Right cardiac atrium (tissue), 5 donors: ENCODE measurements around the gene RPLP2. TPM values are rescaled to one million over a fixed set of nuclear protein-coding genes. Genes with fewer than 3 reads are reported as not detected.

Source experiments
- ATAC-seq, 2 donors: fragments of 200-7000 bp; cut with Tn5 transposase; one replicate each; pipeline versions ENCODE4 v1.8.0 to v1.9.1; 2020; ENCODE audit warnings: moderate library complexity in 2 of 2, mild to moderate bottlenecking in 1 of 2
- DNase-seq, 3 donors: peaks; one replicate each; pipeline ENCODE4 v3.0.0-alpha.2; 2020
- H3K27ac ChIP-seq: one replicate; pipeline ENCODE4 v1.5.1; 2013; ENCODE audit warnings: mild to moderate bottlenecking, low read length, control low read depth, moderate library complexity
- H3K27me3 ChIP-seq: one replicate; pipeline ENCODE4 v1.6.1; 2013; ENCODE audit not compliant: control insufficient read depth, insufficient read depth
- H3K4me1 ChIP-seq: one replicate; pipeline ENCODE4 v1.6.1; 2013; ENCODE audit warnings: low read length; ENCODE audit not compliant: control insufficient read depth, insufficient read depth
- H3K4me3 ChIP-seq: one replicate; pipeline ENCODE4 v1.5.1; 2013; ENCODE audit warnings: low read length, control low read depth
- H3K9me3 ChIP-seq: one replicate; pipeline ENCODE4 v1.6.1; 2013; ENCODE audit warnings: low read length; ENCODE audit not compliant: control insufficient read depth
- WGBS: extraction: QIAGEN DNeasy Blood & Tissue Kit; methylation state at CpG from one replicate; pipeline ENCODE4 v1.1.7; 2013; 5-methylcytosine and 5-hydroxymethylcytosine counted together
- intact Hi-C, 4 donors: fragments of 100-400 bp; cut with DNase I; formaldehyde crosslinking; loops; one replicate each; pipeline versions ENCODE4 v1.11.0 to v1.14.0; 2022 to 2023
- polyA plus RNA-seq: library from polyadenylated mRNA; stranded (reverse); fragments of 200-250 nt; gene quantifications from one replicate; pipeline ENCODE4 v1.2.3, GENCODE V29; 2013
- total RNA-seq, 4 donors: library from RNA; stranded (reverse); fragmentation: NEBNext Ultra II Directional; extraction: Animal tissue kit (Norgen Biotek cat#: 25700); gene quantifications; one replicate each; pipeline ENCODE4 v1.2.1, GENCODE V29; 2021
- donor health status: healthy with polysubstance abuse.
- donor health status: DM: no; HTN: yes; CAD: no.
- donor health status: DM: no; HTN: no; CAD: no.
- donor health status: DM: no; HTN: yes; CAD: no; lungs with severe emphysema.
- donor health status: DM: yes; HTN: yes; CAD: no.

Gene RPLP2
- total and polyA plus RNA-seq, 5 donors: 859 to 1,291 (median 1,062) TPM

DNA sequence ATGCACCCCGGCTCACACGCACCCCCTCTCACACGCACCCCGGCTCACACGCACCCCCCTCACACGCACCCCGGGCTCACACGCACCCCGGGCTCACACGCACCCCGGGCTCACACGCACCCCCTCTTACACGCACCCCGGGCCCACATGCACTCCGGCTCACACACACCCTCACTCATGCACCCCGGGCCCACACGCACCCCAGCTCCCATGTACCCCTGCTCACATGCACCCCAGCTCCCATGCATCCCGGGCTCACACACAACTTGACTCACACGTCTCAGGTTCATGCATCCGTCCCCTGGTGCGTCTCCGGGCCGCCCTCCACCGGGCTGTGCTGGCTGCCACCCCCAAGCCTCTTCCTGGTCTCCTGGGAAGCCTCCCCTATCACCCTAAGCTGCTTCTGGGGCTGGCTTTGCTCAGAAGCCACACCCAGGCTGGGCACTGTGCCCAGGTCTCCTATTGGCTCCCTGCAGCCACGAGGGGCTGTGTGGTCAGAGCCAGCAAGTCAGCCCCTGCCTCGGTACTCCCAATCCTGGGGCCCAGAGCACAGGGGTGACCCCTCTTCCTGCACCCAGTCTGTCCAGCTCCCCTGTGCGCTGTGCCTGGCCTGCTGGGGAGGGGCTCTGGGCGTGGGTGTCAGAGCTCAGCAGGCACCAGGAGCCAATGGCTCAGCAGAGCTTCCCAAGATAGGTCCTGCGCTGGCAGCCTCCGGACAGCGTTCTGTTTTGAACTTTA, 49.8 kb downstream of the RPLP2 start:
- Histone ChIP-seq H3K27me3 (no peaks in the 10 kb centered on the region), H3K4me1 (peaks cover 2% of the 10 kb centered on the region), H3K4me3 (no peak overlapping the region), H3K27ac (peak overlapping the region; percentile 1), H3K9me3 (no peaks in the 10 kb centered on the region)
- intact Hi-C loops: loop anchor here in 1 of 4 donors (10.0 kb wide), 1 partner anchor 195 kb away; no protein-coding TSS in a partner anchor
- ATAC-seq (peak; percentile 62 to 74), DNase-seq (peak; percentile 89 to 96 (median 94))
- WGBS: 49% methylated on average over 30 of the region's 31 CpGs

DNA sequence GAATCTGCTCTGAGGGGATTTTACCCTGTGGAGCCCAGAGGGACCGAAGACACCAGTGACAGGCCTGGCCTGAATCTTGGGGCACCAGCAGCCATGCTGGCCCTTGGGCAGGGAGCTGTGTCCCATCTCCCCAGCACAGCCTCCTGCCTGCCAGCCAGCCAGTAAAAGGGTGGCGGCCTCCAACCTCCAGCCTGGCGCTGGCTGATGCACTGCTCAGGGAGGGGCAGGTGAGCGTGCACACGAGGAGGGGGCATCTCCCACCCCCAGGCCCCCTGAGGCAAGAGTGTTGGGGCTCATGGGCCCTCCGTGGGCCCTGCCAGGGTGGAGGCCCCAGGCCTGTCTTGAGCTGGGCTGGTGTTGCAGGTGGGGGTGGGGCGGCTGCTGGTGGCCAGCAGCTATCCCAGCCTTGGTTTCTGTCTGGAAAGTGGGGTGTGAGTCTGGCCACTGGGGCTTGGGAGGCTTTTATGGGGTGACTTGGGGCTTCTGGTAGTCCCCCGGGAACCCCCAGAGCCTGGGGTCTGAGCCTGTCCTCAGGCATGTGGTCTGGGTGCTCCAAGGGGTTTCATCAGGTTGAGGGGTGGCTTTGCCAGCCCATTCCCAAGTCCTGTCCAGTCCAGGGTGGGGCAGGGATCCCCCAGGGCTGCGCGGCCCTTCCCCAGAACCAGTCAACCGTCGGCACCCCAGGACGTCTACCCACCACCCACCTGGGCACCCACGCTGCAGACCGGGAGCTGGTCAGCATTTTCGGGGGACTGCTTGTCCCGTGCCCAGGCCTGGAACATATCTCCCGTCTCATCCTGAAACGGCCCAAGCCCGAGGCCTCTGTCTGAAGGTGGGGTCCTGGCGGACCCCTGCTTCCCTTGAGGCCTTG, 50.7 kb downstream of the RPLP2 start:
- Histone ChIP-seq H3K27me3 (no peaks in the 10 kb centered on the region), H3K4me1 (peaks cover 2% of the 10 kb centered on the region), H3K4me3 (no peak overlapping the region), H3K9me3 (no peaks in the 10 kb centered on the region), H3K27ac (no peak overlapping the region)
- intact Hi-C loops: no loop called here
- 81% methylated on average over 21 of the region's 21 CpGs for WGBS
- ATAC-seq (peak in 1 of 2 donors; percentile 0), DNase-seq (peak in 1 of 3 donors; percentile 16)

DNA sequence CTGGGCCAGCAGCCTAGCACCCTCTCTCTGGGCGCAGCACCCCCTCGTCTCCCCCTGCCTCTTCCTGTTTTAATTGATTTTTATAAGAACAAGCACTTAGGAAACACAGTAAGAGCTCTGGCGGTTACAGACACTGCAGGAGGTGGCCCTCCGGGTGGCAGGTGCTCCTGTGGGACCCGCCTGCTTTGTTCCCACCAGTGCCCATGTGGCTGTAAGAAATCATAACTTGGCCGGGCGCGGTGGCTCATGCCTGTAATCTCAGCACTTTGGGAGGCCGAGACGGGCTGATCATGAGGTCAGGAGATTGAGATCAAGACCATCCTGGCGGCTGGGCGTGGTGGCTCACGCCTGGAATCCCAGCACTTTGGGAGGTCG, 51.3 kb downstream of the RPLP2 start:
- Histone ChIP-seq H3K27ac (no peak overlapping the region), H3K9me3 (no peaks in the 10 kb centered on the region), H3K4me3 (no peak overlapping the region), H3K4me1 (peaks cover 2% of the 10 kb centered on the region), H3K27me3 (no peaks in the 10 kb centered on the region)
- no peak for ATAC-seq
- 92% methylated on average over 14 of the region's 14 CpGs for WGBS
- DNase-seq: no peak
- intact Hi-C loops: no loop called here

DNA sequence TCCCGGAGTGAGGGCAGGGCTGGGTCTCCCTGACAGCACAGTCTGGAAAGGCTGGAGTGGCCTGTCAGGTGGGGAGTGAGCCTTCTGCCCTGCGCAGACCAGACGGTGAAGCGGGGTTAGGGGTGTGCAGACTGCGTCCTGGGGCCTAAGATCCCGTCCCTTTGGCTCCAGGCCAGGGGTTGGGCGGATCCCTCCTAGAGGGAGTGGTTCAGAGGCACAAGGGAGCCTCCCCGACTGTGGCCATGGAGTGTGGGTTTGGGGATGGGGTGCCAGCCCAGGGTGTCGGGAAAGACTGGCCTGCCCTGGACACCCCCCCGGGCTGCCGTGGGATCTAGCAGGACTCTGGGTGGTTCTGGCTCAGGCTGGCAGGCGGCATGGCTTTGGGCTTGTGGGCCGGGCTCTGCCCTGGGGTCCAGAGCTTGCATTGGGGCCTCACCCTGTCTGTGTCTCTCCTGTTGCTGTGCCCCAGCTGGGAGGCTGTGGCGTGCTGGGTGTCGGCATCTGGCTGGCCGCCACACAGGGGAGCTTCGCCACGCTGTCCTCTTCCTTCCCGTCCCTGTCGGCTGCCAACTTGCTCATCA, 52.4 kb downstream of the RPLP2 start:
- peak; percentile 2 to 19 for ATAC-seq
- peak; percentile 71 to 88 (median 87) for DNase-seq
- WGBS: 45% methylated on average over 20 of the region's 20 CpGs
- H3K9me3 ChIP-seq: no peaks in the 10 kb centered on the region
- no peak overlapping the region for H3K4me3 ChIP-seq
- intact Hi-C loops: no loop called here
- H3K27ac ChIP-seq: no peak overlapping the region
- H3K4me1 ChIP-seq: peaks cover 2% of the 10 kb centered on the region
- no peaks in the 10 kb centered on the region for H3K27me3 ChIP-seq

Other genes with a start within 250 kb of the RPLP2 start
- 1 to 10 TPM in 2 of 4 donors, under 1 TPM in 2; 0.65 to 1.4 (median 0.83) TPM for gene LMNTD2, start 249.2 kb upstream of the RPLP2 start, total RNA-seq
- 0.50 TPM for gene LMNTD2, start 249.2 kb upstream of the RPLP2 start, polyA plus RNA-seq
- gene RASSF7, start 249.0 kb upstream of the RPLP2 start, total RNA-seq: 1 to 10 TPM; 2.5 to 6.3 (median 3.5) TPM
- 5.3 TPM for gene RASSF7, start 249.0 kb upstream of the RPLP2 start, polyA plus RNA-seq
- 10 to 100 TPM; 18.2 to 20.8 (median 20.1) TPM for gene PHRF1, start 233.5 kb upstream of the RPLP2 start, total RNA-seq
- gene PHRF1, start 233.5 kb upstream of the RPLP2 start, polyA plus RNA-seq: 17.0 TPM
- gene IRF7, start 194.0 kb upstream of the RPLP2 start, total RNA-seq: 10 to 100 TPM in 3 of 4 donors, 1 to 10 TPM in 1; 9.4 to 19.2 (median 13.5) TPM
- gene IRF7, start 194.0 kb upstream of the RPLP2 start, polyA plus RNA-seq: 14.8 TPM
- gene CDHR5, start 185.0 kb upstream of the RPLP2 start, total RNA-seq: not detected
- 0.02 TPM for gene CDHR5, start 185.0 kb upstream of the RPLP2 start, polyA plus RNA-seq
- 1 to 10 TPM in 2 of 4 donors, under 1 TPM in 1, not detected in 1; 0.79 to 1.2 (median 1.1) TPM for gene SCT, start 182.8 kb upstream of the RPLP2 start, total RNA-seq
- not detected for gene SCT, start 182.8 kb upstream of the RPLP2 start, polyA plus RNA-seq
- gene DRD4, start 172.7 kb upstream of the RPLP2 start, total RNA-seq: 1 to 10 TPM in 1 of 4 donors, under 1 TPM in 2, not detected in 1; 0.26 to 1.0 (median 0.29) TPM
- gene DRD4, start 172.7 kb upstream of the RPLP2 start, polyA plus RNA-seq: 0.14 TPM
- gene DEAF1, start 114.7 kb upstream of the RPLP2 start, total RNA-seq: 10 to 100 TPM; 18.2 to 25.2 (median 22.6) TPM
- 17.5 TPM for gene DEAF1, start 114.7 kb upstream of the RPLP2 start, polyA plus RNA-seq
- 10 to 100 TPM; 12.6 to 16.4 (median 14.3) TPM for gene TMEM80, start 114.2 kb upstream of the RPLP2 start, total RNA-seq
- gene TMEM80, start 114.2 kb upstream of the RPLP2 start, polyA plus RNA-seq: 17.6 TPM
- gene EPS8L2, start 103.7 kb upstream of the RPLP2 start, total RNA-seq: 1 to 10 TPM; 5.5 to 8.2 (median 6.3) TPM
- 3.1 TPM for gene EPS8L2, start 103.7 kb upstream of the RPLP2 start, polyA plus RNA-seq
- 10 to 100 TPM; 84.7 to 99.9 (median 94.9) TPM for gene TALDO1, start 62.5 kb upstream of the RPLP2 start, total RNA-seq
- 82.3 TPM for gene TALDO1, start 62.5 kb upstream of the RPLP2 start, polyA plus RNA-seq
- gene GATD1, start 32.5 kb upstream of the RPLP2 start, total RNA-seq: 10 to 100 TPM; 30.0 to 34.5 (median 30.8) TPM
- gene GATD1, start 32.5 kb upstream of the RPLP2 start, polyA plus RNA-seq: 26.7 TPM
- under 1 TPM in 3 of 4 donors, not detected in 1; 0.15 to 0.37 (median 0.28) TPM for gene CEND1, start 19.9 kb upstream of the RPLP2 start, total RNA-seq
- gene CEND1, start 19.9 kb upstream of the RPLP2 start, polyA plus RNA-seq: 0.59 TPM
- 1 to 10 TPM; 3.8 to 9.0 (median 6.5) TPM for gene SLC25A22, start 11.7 kb upstream of the RPLP2 start, total RNA-seq
- 4.1 TPM for gene SLC25A22, start 11.7 kb upstream of the RPLP2 start, polyA plus RNA-seq
- gene PIDD1, start 4.7 kb upstream of the RPLP2 start, total RNA-seq: 1 to 10 TPM; 5.6 to 9.6 (median 8.9) TPM
- 10.4 TPM for gene PIDD1, start 4.7 kb upstream of the RPLP2 start, polyA plus RNA-seq
- gene PNPLA2, start 8.9 kb downstream of the RPLP2 start, total RNA-seq: 100 to 1,000 TPM; 145 to 193 (median 177) TPM
- 147 TPM for gene PNPLA2, start 8.9 kb downstream of the RPLP2 start, polyA plus RNA-seq
- gene CRACR2B, start 18.0 kb downstream of the RPLP2 start, total RNA-seq: 10 to 100 TPM; 18.9 to 26.4 (median 21.0) TPM
- gene CRACR2B, start 18.0 kb downstream of the RPLP2 start, polyA plus RNA-seq: 42.6 TPM
- gene CD151, start 23.0 kb downstream of the RPLP2 start, total RNA-seq: 100 to 1,000 TPM; 406 to 517 (median 443) TPM
- gene CD151, start 23.0 kb downstream of the RPLP2 start, polyA plus RNA-seq: 671 TPM
- 100 to 1,000 TPM; 147 to 223 (median 191) TPM for gene POLR2L, start 32.6 kb downstream of the RPLP2 start, total RNA-seq
- gene POLR2L, start 32.6 kb downstream of the RPLP2 start, polyA plus RNA-seq: 278 TPM
- 10 to 100 TPM; 36.6 to 45.1 (median 40.4) TPM for gene TSPAN4, start 32.9 kb downstream of the RPLP2 start, total RNA-seq
- 41.3 TPM for gene TSPAN4, start 32.9 kb downstream of the RPLP2 start, polyA plus RNA-seq
- 10 to 100 TPM; 60.1 to 70.5 (median 65.8) TPM for gene CHID1, start 100.8 kb downstream of the RPLP2 start, total RNA-seq
- gene CHID1, start 100.8 kb downstream of the RPLP2 start, polyA plus RNA-seq: 48.9 TPM
- 10 to 100 TPM; 45.8 to 55.0 (median 51.9) TPM for gene AP2A2, start 115.9 kb downstream of the RPLP2 start, total RNA-seq
- gene AP2A2, start 115.9 kb downstream of the RPLP2 start, polyA plus RNA-seq: 22.4 TPM
- not detected for gene MUC6, start 226.8 kb downstream of the RPLP2 start, total RNA-seq
- 0.05 TPM for gene MUC6, start 226.8 kb downstream of the RPLP2 start, polyA plus RNA-seq